Skin epidermis (tissue), 12 donors: ENCODE data around the gene HDAC2.
"Not testable (repeated sequence)": the region's sequence is repeated elsewhere in the genome, so short reads cannot be mapped to it uniquely, and the experiment has no call there.

ENCODE experiments used
- H3K27ac ChIP-seq, 21 experiments: fragments of 200-600 bp; sonication (generic) in 11 of 21; one replicate each; pipeline ENCODE4 v1.5.0; 2020; ENCODE audit warnings: mild to moderate bottlenecking in 3 of 21, inconsistent platforms in 2 of 21, moderate library complexity in 2 of 21
- H3K4me3 ChIP-seq, 7 experiments: fragments of 200-600 bp; sonication (generic) in 2 of 7; one replicate each; pipeline ENCODE4 v1.5.0; 2020; ENCODE audit warnings: inconsistent platforms in 2 of 7, mild to moderate bottlenecking in 2 of 7, moderate library complexity in 1 of 7

The HDAC2 gene

GRCh38 chr6:113978084-113978675 lies 7.2 kb upstream of the HDAC2 start:
- no peak overlapping the region for H3K4me3 ChIP-seq
- H3K27ac ChIP-seq: no peak overlapping the region

- Histone ChIP-seq H3K4me3 (no peak overlapping the region), H3K27ac (no peak overlapping the region)
These were observed 5.9 kb upstream of the HDAC2 start for GRCh38 chr6:113976806-113977205.

- Histone ChIP-seq H3K27ac (peak overlapping the region in 19 of 21 experiments; percentile 31 to 98 (median 94)), H3K4me3 (peak overlapping the region; percentile 66 to 94 (median 89))
These were observed 793 bp upstream of the HDAC2 start for GRCh38 chr6:113971741-113972140.

GRCh38 chr6:113969888-113970804 lies 802 bp downstream of the HDAC2 start:
- H3K4me3 ChIP-seq: peak overlapping the region; percentile 66 to 94 (median 89)
- H3K27ac ChIP-seq: peak overlapping the region; percentile 85 to 98 (median 94)

- Histone ChIP-seq H3K27ac (no peak overlapping the region), H3K4me3 (no peak overlapping the region)
These were observed 2.5 kb downstream of the HDAC2 start for GRCh38 chr6:113968472-113968871.

GRCh38 chr6:113967777-113968176 lies 3.2 kb downstream of the HDAC2 start:
- Histone ChIP-seq H3K27ac (no peak overlapping the region), H3K4me3 (no peak overlapping the region)

- Histone ChIP-seq H3K27ac (no peak overlapping the region), H3K4me3 (no peak overlapping the region)
These were observed 10.2 kb downstream of the HDAC2 start for GRCh38 chr6:113960795-113961194.

GRCh38 chr6:113959235-113959634 lies 11.7 kb downstream of the HDAC2 start:
- H3K27ac ChIP-seq: no peak overlapping the region
- H3K4me3 ChIP-seq: no peak overlapping the region

- no peak overlapping the region for H3K27ac ChIP-seq
- H3K4me3 ChIP-seq: no peak overlapping the region
These were observed 16.3 kb downstream of the HDAC2 start for GRCh38 chr6:113954653-113955052.

- H3K4me3 ChIP-seq: no peak overlapping the region
These were observed 17.6 kb downstream of the HDAC2 start for GRCh38 chr6:113953346-113953745.

GRCh38 chr6:113949499-113949898 lies 21.4 kb downstream of the HDAC2 start:
- Histone ChIP-seq H3K27ac (no peak overlapping the region), H3K4me3 (no peak overlapping the region)

More at GRCh38 chr6:113953346-113953745, 17.6 kb downstream of the HDAC2 start:
- no peak overlapping the region for H3K27ac ChIP-seq

GRCh38 chr6:113944701-113945100 lies 26.2 kb downstream of the HDAC2 start:
- no peak overlapping the region for H3K4me3 ChIP-seq

GRCh38 chr6:113939825-113940224 lies 31.1 kb downstream of the HDAC2 start:
- H3K27ac ChIP-seq: no peak overlapping the region
- H3K4me3 ChIP-seq: no peak overlapping the region

More at GRCh38 chr6:113944701-113945100, 26.2 kb downstream of the HDAC2 start:
- no peak overlapping the region for H3K27ac ChIP-seq

GRCh38 chr6:113936093-113936934 lies 34.6 kb downstream of the HDAC2 start:
- Histone ChIP-seq H3K27ac (no peak overlapping the region), H3K4me3 (no peak overlapping the region)

GRCh38 chr6:113934101-113934500 lies 36.8 kb downstream of the HDAC2 start:
- Histone ChIP-seq H3K27ac (no peak overlapping the region), H3K4me3 (no peak overlapping the region)

- H3K27ac ChIP-seq, H3K4me3 ChIP-seq: not testable (repeated sequence)
These were observed 39.0 kb downstream of the HDAC2 start for GRCh38 chr6:113931907-113932306.

- Histone ChIP-seq H3K27ac (no peak overlapping the region), H3K4me3 (no peak overlapping the region)
These were observed 40.8 kb downstream of the HDAC2 start for GRCh38 chr6:113930183-113930582.

GRCh38 chr6:113927001-113927400 lies 43.9 kb downstream of the HDAC2 start:
- no peak overlapping the region for H3K27ac ChIP-seq
- H3K4me3 ChIP-seq: no peak overlapping the region

- H3K27ac ChIP-seq: peak overlapping the region in 1 of 21 experiments; percentile 1
- H3K4me3 ChIP-seq: no peak overlapping the region
These were observed 45.6 kb downstream of the HDAC2 start for GRCh38 chr6:113925378-113925777.

- Histone ChIP-seq H3K4me3 (no peak overlapping the region), H3K27ac (peak overlapping the region in 2 of 21 experiments; percentile 8 to 25)
These were observed 46.6 kb downstream of the HDAC2 start for GRCh38 chr6:113924312-113924723.
